Measurements from ENCODE around the gene DOCK2.

DNA sequence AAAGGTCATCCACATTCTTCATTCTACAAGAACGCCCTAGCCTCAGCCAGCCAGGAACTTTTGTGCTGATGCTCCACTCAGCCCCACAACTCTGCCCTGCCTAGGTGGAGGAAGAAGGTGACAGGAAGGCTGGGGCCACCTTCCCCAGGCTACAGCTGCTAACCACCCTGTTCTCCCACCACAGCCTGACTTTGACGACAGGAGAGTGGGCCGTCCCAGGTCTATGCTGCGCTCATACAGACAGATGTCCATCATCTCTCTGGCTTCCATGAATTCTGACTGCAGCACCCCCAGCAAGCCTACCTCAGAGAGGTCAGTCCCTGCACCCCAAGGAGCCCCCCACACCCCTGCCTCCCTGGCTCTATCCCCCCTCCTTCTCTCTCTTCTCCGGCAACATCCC is 440.5 kb downstream of the DOCK2 start:
- TF ChIP-seq, protein P1, sequence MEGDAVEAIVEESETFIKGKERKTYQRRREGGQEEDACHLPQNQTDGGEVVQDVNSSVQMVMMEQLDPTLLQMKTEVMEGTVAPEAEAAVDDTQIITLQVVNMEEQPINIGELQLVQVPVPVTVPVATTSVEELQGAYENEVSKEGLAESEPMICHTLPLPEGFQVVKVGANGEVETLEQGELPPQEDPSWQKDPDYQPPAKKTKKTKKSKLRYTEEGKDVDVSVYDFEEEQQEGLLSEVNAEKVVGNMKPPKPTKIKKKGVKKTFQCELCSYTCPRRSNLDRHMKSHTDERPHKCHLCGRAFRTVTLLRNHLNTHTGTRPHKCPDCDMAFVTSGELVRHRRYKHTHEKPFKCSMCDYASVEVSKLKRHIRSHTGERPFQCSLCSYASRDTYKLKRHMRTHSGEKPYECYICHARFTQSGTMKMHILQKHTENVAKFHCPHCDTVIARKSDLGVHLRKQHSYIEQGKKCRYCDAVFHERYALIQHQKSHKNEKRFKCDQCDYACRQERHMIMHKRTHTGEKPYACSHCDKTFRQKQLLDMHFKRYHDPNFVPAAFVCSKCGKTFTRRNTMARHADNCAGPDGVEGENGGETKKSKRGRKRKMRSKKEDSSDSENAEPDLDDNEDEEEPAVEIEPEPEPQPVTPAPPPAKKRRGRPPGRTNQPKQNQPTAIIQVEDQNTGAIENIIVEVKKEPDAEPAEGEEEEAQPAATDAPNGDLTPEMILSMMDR (IDR thresholded peaks at IDR 0.05) = no peak
- no peak for TF ChIP-seq POLR2A (IDR thresholded peaks at IDR 0.05)

Data from adrenal gland (tissue), 5 donors.